Transverse colon (tissue), 4 donors: ENCODE data around the gene TBC1D16.

ENCODE experiments used
- EP300 ChIP-seq: sonication (generic); formaldehyde crosslinking; IDR thresholded peaks from one replicate; pipeline ENCODE4 v1.6.1; 2017; ENCODE audit warnings: antibody characterized with exemption, low read depth
- POLR2A ChIP-seq: fragments of 450-650 bp; IDR thresholded peaks from one replicate; pipeline ENCODE4 v1.6.1; 2016; ENCODE audit warnings: antibody characterized with exemption, mild to moderate bottlenecking, moderate library complexity
- POLR2AphosphoS5 ChIP-seq, 3 donors: sonication (generic); formaldehyde crosslinking; IDR thresholded peaks; one replicate each; pipeline ENCODE4 v1.6.1; 2016; ENCODE audit warnings: antibody characterized with exemption in 3 of 3
- TF ChIP-seq, protein P1 (sequence below), 5 experiments: fragments of 200-600 bp in 3 of 5; fragments of 450-650 bp in 2 of 5; sonication (generic) in 3 of 5; IDR thresholded peaks; 1 replicate in 2 of 5; 2 replicates in 3 of 5; pipeline ENCODE4 v1.5.1; 2016 to 2017; ENCODE audit warnings: antibody characterized with exemption in 5 of 5, inconsistent platforms in 3 of 5, mild to moderate bottlenecking in 2 of 5, moderate library complexity in 1 of 5

DNA sequence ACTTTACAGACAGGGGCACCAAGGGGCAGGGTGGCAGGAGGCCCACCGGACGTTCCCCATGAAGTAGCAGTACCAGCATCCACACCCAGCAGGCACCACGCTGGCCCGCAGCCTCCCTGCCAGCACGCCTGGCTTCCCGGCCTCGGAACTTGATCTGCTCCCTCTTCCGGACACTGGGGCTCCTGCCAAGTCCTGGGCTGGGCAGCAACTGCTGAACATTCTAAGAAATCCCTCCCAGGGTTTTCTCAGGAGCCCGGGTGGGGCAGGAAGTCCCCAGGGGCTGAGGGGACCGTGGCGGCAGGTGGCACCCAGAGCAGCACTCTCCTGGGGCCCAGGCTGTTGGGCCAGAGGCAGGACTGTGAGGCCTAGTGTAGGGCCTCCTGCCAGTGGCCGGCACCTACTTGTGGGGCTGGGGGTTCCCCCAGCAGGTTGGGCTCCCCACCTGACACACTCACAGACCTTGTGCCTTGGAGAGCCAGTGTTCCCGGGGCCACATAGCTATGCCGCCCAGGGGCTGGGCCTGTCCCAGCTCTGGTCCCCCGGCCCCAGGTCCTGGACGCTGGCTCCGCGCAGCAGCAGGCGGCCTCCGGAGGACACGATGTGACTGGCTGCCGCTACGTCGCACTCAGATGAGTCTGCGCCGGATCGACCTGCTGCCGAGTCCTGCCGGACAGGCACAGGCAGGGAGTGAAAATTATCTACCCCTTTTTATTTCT is 110.3 kb downstream of the TBC1D16 start:
- TF ChIP-seq, protein P1, sequence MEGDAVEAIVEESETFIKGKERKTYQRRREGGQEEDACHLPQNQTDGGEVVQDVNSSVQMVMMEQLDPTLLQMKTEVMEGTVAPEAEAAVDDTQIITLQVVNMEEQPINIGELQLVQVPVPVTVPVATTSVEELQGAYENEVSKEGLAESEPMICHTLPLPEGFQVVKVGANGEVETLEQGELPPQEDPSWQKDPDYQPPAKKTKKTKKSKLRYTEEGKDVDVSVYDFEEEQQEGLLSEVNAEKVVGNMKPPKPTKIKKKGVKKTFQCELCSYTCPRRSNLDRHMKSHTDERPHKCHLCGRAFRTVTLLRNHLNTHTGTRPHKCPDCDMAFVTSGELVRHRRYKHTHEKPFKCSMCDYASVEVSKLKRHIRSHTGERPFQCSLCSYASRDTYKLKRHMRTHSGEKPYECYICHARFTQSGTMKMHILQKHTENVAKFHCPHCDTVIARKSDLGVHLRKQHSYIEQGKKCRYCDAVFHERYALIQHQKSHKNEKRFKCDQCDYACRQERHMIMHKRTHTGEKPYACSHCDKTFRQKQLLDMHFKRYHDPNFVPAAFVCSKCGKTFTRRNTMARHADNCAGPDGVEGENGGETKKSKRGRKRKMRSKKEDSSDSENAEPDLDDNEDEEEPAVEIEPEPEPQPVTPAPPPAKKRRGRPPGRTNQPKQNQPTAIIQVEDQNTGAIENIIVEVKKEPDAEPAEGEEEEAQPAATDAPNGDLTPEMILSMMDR (IDR thresholded peaks at IDR 0.05), result peak in 2 of 5 experiments; percentile 17 to 29
- TF ChIP-seq POLR2A, result peak; percentile 40
- peak; percentile 7 to 17 (median 8) for TF ChIP-seq POLR2AphosphoS5 (IDR thresholded peaks at IDR 0.05)
- TF ChIP-seq EP300, result no peak
